HG03520 (cell line): ENCODE results near the gene TMEM62.

Experiments
- ATAC-seq: cut with Tn5 transposase; IDR thresholded peaks from one replicate; pipeline ENCODE4 v1.9.1; 2021; ENCODE audit warnings: mild to moderate bottlenecking, moderate library complexity; ENCODE audit not compliant: unreplicated experiment

The TMEM62 gene

GRCh38 chr15:43226436-43227305 lies 93.3 kb downstream of the TMEM62 start:
- ATAC-seq = no peak

- ATAC-seq = no peak
Observed at GRCh38 chr15:43229977-43230376, 96.6 kb downstream of the TMEM62 start.

- no peak for ATAC-seq
Observed at GRCh38 chr15:43230640-43231115, 97.3 kb downstream of the TMEM62 start.

GRCh38 chr15:43232289-43232874 lies 99.0 kb downstream of the TMEM62 start:
- ATAC-seq = no peak
